A549 (cell line): ENCODE measurements around the gene TCF20. TPM values are rescaled to one million over a fixed set of nuclear protein-coding genes. Genes with fewer than 3 reads are reported as not detected.

Experiments
- ATAC-seq, 2 experiments: fragments of 200-7000 bp in 1 of 2; fragments of >200 bp in 1 of 2; cut with Nextera tagmentation in 1 of 2; cut with Tn5 transposase in 1 of 2; 3 replicates each; pipeline versions ENCODE4 v1.8.0 to v1.9.1; 2018 to 2020; ENCODE audit warnings: mild to moderate bottlenecking in 1 of 2, moderate library complexity in 1 of 2
- CTCF ChIA-PET: fragments of 300-600 bp; sonication (Branson Sonifier 250); formaldehyde crosslinking; extraction: SDS; loops from one replicate; lab custom pipeline; 2021; ENCODE audit warnings: antibody characterized with exemption, inconsistent platforms; lab: Yijun Ruan, JAX
- POLR2A ChIA-PET: fragments of 350-600 bp; formaldehyde crosslinking; extraction: SDS; loops from one replicate; lab custom pipeline; 2021; ENCODE audit warnings: antibody characterized with exemption, inconsistent platforms; lab: Yijun Ruan, JAX
- DNase-seq, 2 experiments: peaks; one replicate each; pipeline versions ENCODE4 v3.0.0 to v3.0.0-alpha.2; 2011 to 2016; ENCODE audit warnings: low read depth in 1 of 2, low spot score in 1 of 2
- FAIRE-seq: peaks from 2 replicates; lab custom pipeline; 2011; peaks lifted over from hg19 to GRCh38; lab: Jason Lieb, UNC
- H3K27ac ChIP-seq, 2 experiments: fragments of >200 bp; sonication (Bioruptor Twin); formaldehyde crosslinking; 3 replicates each; pipeline ENCODE4 v1.5.1; 2016 to 2017
- H3K4me1 ChIP-seq: fragments of >200 bp; sonication (Bioruptor Twin); formaldehyde crosslinking; 3 replicates; pipeline ENCODE4 v1.6.1; 2016
- H3K4me2 ChIP-seq: fragments of >200 bp; sonication (Bioruptor Twin); formaldehyde crosslinking; 3 replicates; pipeline ENCODE4 v1.6.1; 2016
- H3K4me3 ChIP-seq: fragments of >200 bp; sonication (Bioruptor Twin); formaldehyde crosslinking; 3 replicates; pipeline ENCODE4 v1.5.1; 2016
- H3K9me3 ChIP-seq: fragments of >200 bp; sonication (Bioruptor Twin); formaldehyde crosslinking; 3 replicates; pipeline ENCODE4 v1.6.1; 2016
- BHLHE40 ChIP-seq: IDR thresholded peaks from 2 replicates; pipeline ENCODE4 v1.6.1; 2012; ENCODE audit warnings: low read depth, low read length, inconsistent platforms
- CBX2 ChIP-seq: fragments of 200-600 bp; sonication (generic); IDR thresholded peaks from 2 replicates; pipeline ENCODE4 v1.6.1; 2016; ENCODE audit warnings: low read depth, mild to moderate bottlenecking, borderline replicate concordance
- FOSB ChIP-seq: fragments of 250-450 bp; sonication (Bioruptor Pico); IDR thresholded peaks from 2 replicates; pipeline ENCODE4 v1.5.0; 2020; ENCODE audit warnings: mild to moderate bottlenecking, moderate library complexity
- HEYL ChIP-seq: fragments of 250-450 bp; sonication (Bioruptor Pico); IDR thresholded peaks from 2 replicates; pipeline ENCODE4 v1.8.0; 2021; ENCODE audit warnings: mild to moderate bottlenecking, moderate library complexity
- NPAS2 ChIP-seq: fragments of 250-450 bp; sonication (Bioruptor Pico); IDR thresholded peaks from 2 replicates; pipeline ENCODE4 v1.8.0; 2022; ENCODE audit warnings: mild to moderate bottlenecking, moderate library complexity, borderline replicate concordance
- POLR2A ChIP-seq: IDR thresholded peaks from 2 replicates; pipeline ENCODE4 v1.6.1; 2012; ENCODE audit warnings: mild to moderate bottlenecking, low read length
- RAD21 ChIP-seq, 2 experiments: fragments of >200 bp in 1 of 2; sonication (Bioruptor Twin) in 1 of 2; formaldehyde crosslinking in 1 of 2; IDR thresholded peaks in 1 of 2; conservative IDR thresholded peaks in 1 of 2; 2 replicates in 1 of 2; 3 replicates in 1 of 2; pipeline ENCODE4 v1.6.1; 2012 to 2018; ENCODE audit warnings: inconsistent platforms in 1 of 2
- RNF2 ChIP-seq: fragments of 200-600 bp; sonication (generic); IDR thresholded peaks from 2 replicates; pipeline ENCODE4 v1.6.1; 2016; ENCODE audit warnings: low read depth, mild to moderate bottlenecking, antibody characterized with exemption, moderate library complexity, borderline replicate concordance
- SREBF2 ChIP-seq: fragments of 450-650 bp; IDR thresholded peaks from 2 replicates; pipeline ENCODE4 v1.6.1; 2014; ENCODE audit warnings: mild to moderate bottlenecking, moderate library complexity
- TFCP2L1 ChIP-seq: fragments of 250-450 bp; sonication (Bioruptor Pico); IDR thresholded peaks from 2 replicates; pipeline ENCODE4 v1.5.0; 2021; ENCODE audit warnings: mild to moderate bottlenecking
- ZC3H11A ChIP-seq: fragments of 450-650 bp; IDR thresholded peaks from 2 replicates; pipeline ENCODE4 v1.6.1; 2014; ENCODE audit warnings: antibody characterized with exemption, mild to moderate bottlenecking
- ZFP36 ChIP-seq: fragments of 450-650 bp; IDR thresholded peaks from 2 replicates; pipeline ENCODE4 v1.6.1; 2014; ENCODE audit warnings: borderline replicate concordance; ENCODE audit not compliant: partially characterized antibody
- WGBS: methylation state at CpG from one replicate; pipeline ENCODE4 v1.1.6; 2017; ENCODE audit errors: missing lambda C conversion rate; 5-methylcytosine and 5-hydroxymethylcytosine counted together
- polyA plus RNA-seq, 4 experiments: library from polyadenylated mRNA; depleted of rRNA in 3 of 4; stranded (reverse); fragments of >200 nt; fragmentation: RNase III in 1 of 4; extraction: RNeasy Plus Mini Kit Qiagen cat#74134 plus additional on column Dnase treatment in 1 of 4; gene quantifications; 2 replicates in 3 of 4; 3 replicates in 1 of 4; pipeline ENCODE4 v1.2.3, GENCODE V29; 2011 to 2017
- TF ChIP-seq, protein P1 (sequence below): IDR thresholded peaks from 2 replicates; pipeline ENCODE4 v1.6.1; 2012
- TF ChIP-seq, protein P2 (sequence below): fragments of 200-600 bp; sonication (generic); IDR thresholded peaks from 2 replicates; pipeline ENCODE4 v1.6.1; 2016; ENCODE audit warnings: antibody characterized with exemption, mild to moderate bottlenecking, moderate library complexity
- TF ChIP-seq, protein P3 (sequence below): fragments of 450-650 bp; IDR thresholded peaks from 2 replicates; pipeline ENCODE4 v1.6.1; 2014; ENCODE audit warnings: antibody characterized with exemption
- TF ChIP-seq, protein P4 (sequence below): fragments of 250-450 bp; sonication (Bioruptor Pico); IDR thresholded peaks from 2 replicates; pipeline ENCODE4 v1.5.0; 2021; ENCODE audit warnings: mild to moderate bottlenecking, moderate library complexity, borderline replicate concordance

Gene TCF20
- polyA plus RNA-seq, 2 of the 4 experiments (the other 2 are of a cell fraction): 11.9 to 16.5 TPM

DNA sequence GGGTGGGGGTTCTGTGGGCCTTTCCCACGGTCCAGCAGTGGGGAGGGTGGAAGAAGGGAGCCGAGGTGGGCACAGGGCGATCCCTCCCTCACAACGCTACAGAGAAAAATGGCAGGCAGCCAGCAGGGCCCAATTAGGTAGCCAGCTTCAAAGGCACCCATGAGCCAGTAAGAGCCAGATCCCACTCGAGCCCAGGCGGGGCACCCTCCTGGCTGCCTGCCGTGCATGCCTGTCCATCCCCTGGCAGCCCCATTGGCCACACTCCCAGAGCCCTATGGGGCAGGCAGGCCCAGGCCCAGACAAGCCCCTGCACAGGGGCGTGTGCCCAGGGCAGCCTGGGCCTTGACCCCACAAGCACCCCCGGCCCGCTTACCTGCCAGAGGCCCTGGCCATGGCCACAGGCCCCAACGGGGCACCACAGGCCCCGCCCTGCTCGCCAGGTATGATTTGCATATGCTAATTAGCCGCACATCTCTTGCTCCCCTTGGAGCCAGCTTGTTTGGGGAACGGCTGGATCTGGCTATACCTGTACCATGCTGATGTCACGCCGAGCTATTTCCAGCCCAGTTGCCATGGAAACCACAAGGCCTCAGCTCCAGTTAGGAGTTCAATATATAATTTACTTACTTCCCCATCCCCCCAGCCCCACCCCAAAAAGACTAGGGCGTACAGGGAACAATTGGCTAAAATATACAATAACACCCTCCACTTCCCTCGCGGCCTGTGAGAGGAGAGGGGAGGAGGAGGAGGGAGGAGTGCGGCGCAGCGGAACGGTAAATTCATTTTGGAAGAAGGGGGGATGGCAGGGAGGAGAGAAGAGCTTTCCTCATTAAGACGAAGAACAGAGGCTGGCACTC is 47.5 kb upstream of the TCF20 start:
- no peak for TF ChIP-seq ZC3H11A
- TF ChIP-seq, protein P1, sequence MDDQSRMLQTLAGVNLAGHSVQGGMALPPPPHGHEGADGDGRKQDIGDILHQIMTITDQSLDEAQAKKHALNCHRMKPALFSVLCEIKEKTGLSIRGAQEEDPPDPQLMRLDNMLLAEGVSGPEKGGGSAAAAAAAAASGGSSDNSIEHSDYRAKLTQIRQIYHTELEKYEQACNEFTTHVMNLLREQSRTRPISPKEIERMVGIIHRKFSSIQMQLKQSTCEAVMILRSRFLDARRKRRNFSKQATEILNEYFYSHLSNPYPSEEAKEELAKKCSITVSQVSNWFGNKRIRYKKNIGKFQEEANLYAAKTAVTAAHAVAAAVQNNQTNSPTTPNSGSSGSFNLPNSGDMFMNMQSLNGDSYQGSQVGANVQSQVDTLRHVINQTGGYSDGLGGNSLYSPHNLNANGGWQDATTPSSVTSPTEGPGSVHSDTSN: no peak
- TF ChIP-seq CBX2: no peak
- TF ChIP-seq RNF2: no peak
- TF ChIP-seq HEYL (CRISPR knock-in tag): no peak
- TF ChIP-seq TFCP2L1 (CRISPR knock-in tag): no peak
- TF ChIP-seq SREBF2: no peak
- CTCF ChIA-PET: interaction anchor here (1.0 kb wide), 1 partner anchor 57 kb away, joined by 3 read pairs; no protein-coding TSS in a partner anchor
- FAIRE-seq: no peak
- no peak for DNase-seq
- ATAC-seq: no peak
- H3K27ac ChIP-seq: peak overlapping the region in 1 of 2 experiments; percentile 56; a peak in 2 of 6 replicates
- POLR2A ChIA-PET: no interaction called here
- H3K4me3 ChIP-seq: no peak overlapping the region
- peaks cover 48% of the 10 kb centered on the region for H3K4me1 ChIP-seq
- 92% methylated on average over 14 of the region's 25 CpGs for WGBS
- H3K9me3 ChIP-seq: no peaks in the 10 kb centered on the region
- H3K4me2 ChIP-seq: no peak overlapping the region

DNA sequence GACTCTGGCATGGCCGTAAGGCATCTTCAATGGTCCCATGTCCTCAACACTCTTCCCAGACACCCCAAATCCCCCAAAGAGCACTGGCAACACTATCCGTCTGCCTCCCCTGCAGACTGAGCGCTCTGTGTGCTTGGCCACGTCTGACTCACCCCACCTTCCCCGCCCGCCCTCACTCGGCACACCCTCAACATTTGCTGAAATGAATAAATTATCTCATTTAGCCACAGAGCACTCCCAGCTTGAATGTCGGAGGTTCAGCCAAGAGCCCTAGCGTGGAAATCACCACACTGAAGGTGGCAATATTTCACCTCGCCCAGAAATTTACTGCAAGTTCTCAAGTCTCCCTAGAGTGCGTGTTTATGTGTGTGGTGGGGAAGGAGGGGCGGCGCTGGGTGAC is 46.6 kb upstream of the TCF20 start:
- ChIA-PET POLR2A (no interaction called here), CTCF (no interaction called here)
- FAIRE-seq (no peak), ATAC-seq (no peak), DNase-seq (no peak)
- Histone ChIP-seq H3K4me3 (no peak overlapping the region), H3K4me2 (no peak overlapping the region), H3K4me1 (peaks cover 48% of the 10 kb centered on the region), H3K9me3 (no peaks in the 10 kb centered on the region), H3K27ac (no peak overlapping the region)
- no peak for TF ChIP-seq FOSB (CRISPR knock-in tag)
- TF ChIP-seq NPAS2 (CRISPR knock-in tag): no peak
- TF ChIP-seq ZFP36: no peak
- TF ChIP-seq, protein P2, sequence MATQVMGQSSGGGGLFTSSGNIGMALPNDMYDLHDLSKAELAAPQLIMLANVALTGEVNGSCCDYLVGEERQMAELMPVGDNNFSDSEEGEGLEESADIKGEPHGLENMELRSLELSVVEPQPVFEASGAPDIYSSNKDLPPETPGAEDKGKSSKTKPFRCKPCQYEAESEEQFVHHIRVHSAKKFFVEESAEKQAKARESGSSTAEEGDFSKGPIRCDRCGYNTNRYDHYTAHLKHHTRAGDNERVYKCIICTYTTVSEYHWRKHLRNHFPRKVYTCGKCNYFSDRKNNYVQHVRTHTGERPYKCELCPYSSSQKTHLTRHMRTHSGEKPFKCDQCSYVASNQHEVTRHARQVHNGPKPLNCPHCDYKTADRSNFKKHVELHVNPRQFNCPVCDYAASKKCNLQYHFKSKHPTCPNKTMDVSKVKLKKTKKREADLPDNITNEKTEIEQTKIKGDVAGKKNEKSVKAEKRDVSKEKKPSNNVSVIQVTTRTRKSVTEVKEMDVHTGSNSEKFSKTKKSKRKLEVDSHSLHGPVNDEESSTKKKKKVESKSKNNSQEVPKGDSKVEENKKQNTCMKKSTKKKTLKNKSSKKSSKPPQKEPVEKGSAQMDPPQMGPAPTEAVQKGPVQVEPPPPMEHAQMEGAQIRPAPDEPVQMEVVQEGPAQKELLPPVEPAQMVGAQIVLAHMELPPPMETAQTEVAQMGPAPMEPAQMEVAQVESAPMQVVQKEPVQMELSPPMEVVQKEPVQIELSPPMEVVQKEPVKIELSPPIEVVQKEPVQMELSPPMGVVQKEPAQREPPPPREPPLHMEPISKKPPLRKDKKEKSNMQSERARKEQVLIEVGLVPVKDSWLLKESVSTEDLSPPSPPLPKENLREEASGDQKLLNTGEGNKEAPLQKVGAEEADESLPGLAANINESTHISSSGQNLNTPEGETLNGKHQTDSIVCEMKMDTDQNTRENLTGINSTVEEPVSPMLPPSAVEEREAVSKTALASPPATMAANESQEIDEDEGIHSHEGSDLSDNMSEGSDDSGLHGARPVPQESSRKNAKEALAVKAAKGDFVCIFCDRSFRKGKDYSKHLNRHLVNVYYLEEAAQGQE: no peak
- TF ChIP-seq POLR2A: no peak
- no peak for TF ChIP-seq BHLHE40
- TF ChIP-seq, protein P3, sequence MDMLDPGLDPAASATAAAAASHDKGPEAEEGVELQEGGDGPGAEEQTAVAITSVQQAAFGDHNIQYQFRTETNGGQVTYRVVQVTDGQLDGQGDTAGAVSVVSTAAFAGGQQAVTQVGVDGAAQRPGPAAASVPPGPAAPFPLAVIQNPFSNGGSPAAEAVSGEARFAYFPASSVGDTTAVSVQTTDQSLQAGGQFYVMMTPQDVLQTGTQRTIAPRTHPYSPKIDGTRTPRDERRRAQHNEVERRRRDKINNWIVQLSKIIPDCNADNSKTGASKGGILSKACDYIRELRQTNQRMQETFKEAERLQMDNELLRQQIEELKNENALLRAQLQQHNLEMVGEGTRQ: no peak
- TF ChIP-seq, protein P4, sequence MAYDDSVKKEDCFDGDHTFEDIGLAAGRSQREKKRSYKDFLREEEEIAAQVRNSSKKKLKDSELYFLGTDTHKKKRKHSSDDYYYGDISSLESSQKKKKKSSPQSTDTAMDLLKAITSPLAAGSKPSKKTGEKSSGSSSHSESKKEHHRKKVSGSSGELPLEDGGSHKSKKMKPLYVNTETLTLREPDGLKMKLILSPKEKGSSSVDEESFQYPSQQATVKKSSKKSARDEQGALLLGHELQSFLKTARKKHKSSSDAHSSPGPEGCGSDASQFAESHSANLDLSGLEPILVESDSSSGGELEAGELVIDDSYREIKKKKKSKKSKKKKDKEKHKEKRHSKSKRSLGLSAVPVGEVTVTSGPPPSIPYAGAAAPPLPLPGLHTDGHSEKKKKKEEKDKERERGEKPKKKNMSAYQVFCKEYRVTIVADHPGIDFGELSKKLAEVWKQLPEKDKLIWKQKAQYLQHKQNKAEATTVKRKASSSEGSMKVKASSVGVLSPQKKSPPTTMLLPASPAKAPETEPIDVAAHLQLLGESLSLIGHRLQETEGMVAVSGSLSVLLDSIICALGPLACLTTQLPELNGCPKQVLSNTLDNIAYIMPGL (CRISPR knock-in tag): no peak
- no peak for TF ChIP-seq RAD21 (conservative IDR thresholded peaks at IDR 0.05 in 1 of 2, IDR thresholded peaks at IDR 0.05 in 1 of 2)
- WGBS: 82% methylated on average over 10 of the region's 13 CpGs
